Chondrocyte (in vitro differentiated cells): ENCODE measurements around the gene PTPRN2. TPM values are rescaled to one million over a fixed set of nuclear protein-coding genes. Genes with fewer than 3 reads are reported as not detected.

Experiments used
- DNase-seq: peaks from one replicate; pipeline ENCODE4 v3.0.0; 2021; ENCODE audit warnings: mixed read lengths, low spot score
- H3K27ac Mint-ChIP-seq: one replicate; pipeline ENCODE4 v1.8.0; 2021; ENCODE audit warnings: mild to moderate bottlenecking, moderate library complexity, mixed read lengths; ENCODE audit not compliant: unreplicated experiment
- H3K27me3 Mint-ChIP-seq: 2 replicates; pipeline ENCODE4 v1.8.0; 2021; ENCODE audit warnings: low read depth, mixed read lengths
- H3K36me3 Mint-ChIP-seq: 2 replicates; pipeline ENCODE4 v1.8.0; 2021; ENCODE audit warnings: low read depth, mixed read lengths
- H3K4me1 Mint-ChIP-seq: 2 replicates; pipeline ENCODE4 v1.8.0; 2021; ENCODE audit warnings: low read depth, mild to moderate bottlenecking, mixed read lengths
- H3K4me3 Mint-ChIP-seq: one replicate; pipeline ENCODE4 v1.8.0; 2021; ENCODE audit warnings: mild to moderate bottlenecking, moderate library complexity, mixed read lengths; ENCODE audit not compliant: unreplicated experiment
- H3K9me3 Mint-ChIP-seq: 2 replicates; pipeline ENCODE4 v1.8.0; 2021; ENCODE audit warnings: low read depth, mixed read lengths
- total RNA-seq: library from RNA; stranded (reverse); gene quantifications from 3 replicates; pipeline ENCODE4 v1.2.1, GENCODE V29; 2021
- TF ChIP-seq, protein P1 (sequence below): fragments of 200-600 bp; sonication (generic); IDR thresholded peaks from 2 replicates; pipeline ENCODE4 v1.5.0; 2021; ENCODE audit warnings: antibody characterized with exemption, mild to moderate bottlenecking, moderate library complexity

Gene PTPRN2
- total RNA-seq, 1 donor from 2014 or later = 0.30 TPM

DNA sequence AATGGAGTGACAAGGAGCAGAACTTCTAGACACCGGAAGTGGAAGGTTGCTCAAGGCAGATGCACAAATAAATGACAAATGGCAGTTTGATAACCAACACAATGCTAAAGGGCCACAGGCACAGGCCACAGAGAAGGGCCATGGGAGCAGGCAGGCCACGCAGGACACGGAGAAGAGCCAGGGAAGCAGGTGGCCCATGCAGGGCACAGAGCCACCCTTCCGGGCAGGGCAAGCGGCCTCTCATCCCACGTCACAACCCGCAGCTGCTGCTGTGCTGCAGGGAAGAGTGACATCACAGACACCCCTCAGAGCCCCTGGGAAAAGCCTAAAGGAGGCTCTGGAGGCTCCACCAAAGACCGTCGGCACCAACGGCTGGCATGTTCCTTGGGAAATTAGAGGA, 328.5 kb downstream of the PTPRN2 start:
- no peaks in the 10 kb centered on the region for H3K36me3 Mint-ChIP-seq
- DNase-seq = no peak
- no peak overlapping the region for H3K4me3 Mint-ChIP-seq
- peaks cover 32% of the 10 kb centered on the region for H3K9me3 Mint-ChIP-seq
- TF ChIP-seq, protein P1, sequence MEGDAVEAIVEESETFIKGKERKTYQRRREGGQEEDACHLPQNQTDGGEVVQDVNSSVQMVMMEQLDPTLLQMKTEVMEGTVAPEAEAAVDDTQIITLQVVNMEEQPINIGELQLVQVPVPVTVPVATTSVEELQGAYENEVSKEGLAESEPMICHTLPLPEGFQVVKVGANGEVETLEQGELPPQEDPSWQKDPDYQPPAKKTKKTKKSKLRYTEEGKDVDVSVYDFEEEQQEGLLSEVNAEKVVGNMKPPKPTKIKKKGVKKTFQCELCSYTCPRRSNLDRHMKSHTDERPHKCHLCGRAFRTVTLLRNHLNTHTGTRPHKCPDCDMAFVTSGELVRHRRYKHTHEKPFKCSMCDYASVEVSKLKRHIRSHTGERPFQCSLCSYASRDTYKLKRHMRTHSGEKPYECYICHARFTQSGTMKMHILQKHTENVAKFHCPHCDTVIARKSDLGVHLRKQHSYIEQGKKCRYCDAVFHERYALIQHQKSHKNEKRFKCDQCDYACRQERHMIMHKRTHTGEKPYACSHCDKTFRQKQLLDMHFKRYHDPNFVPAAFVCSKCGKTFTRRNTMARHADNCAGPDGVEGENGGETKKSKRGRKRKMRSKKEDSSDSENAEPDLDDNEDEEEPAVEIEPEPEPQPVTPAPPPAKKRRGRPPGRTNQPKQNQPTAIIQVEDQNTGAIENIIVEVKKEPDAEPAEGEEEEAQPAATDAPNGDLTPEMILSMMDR = no peak
- H3K27ac Mint-ChIP-seq = no peak overlapping the region
- no peaks in the 10 kb centered on the region for H3K27me3 Mint-ChIP-seq
- no peaks in the 10 kb centered on the region for H3K4me1 Mint-ChIP-seq

DNA sequence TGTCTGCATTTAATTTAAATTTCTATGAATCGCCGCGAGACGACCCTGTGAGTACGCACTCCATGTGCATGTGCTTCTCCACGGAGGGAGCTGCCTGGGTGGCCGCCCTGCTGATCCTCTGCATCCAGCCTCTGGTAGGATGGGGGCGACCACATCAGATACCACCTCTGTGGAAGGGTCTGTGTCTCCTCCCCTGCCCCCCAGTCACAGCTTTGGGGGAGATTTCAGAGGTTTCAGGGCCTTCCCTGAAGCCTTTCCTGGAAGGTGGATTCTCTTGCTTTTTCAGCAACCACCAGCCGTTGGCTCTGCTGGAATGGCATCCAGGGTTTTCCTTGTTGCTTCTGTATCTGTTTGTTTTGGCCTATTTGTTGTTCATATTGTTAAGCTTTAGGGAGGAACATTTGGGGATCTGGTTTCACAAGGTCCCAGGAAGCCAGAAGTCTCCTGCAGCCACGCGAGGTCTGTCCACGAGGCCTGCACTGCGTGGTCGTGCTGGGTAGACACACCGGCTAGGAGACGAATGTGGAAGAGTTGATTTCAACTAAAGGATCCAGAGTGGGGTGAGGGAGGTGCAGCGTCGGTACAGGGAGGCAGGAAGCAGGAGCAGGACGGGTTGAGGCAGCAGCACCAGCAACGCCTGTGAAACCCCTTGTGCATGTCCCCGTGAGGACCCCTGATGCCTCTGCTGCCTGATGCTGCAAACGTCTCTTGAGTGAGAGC, 329.1 kb downstream of the PTPRN2 start:
- no peaks in the 10 kb centered on the region for H3K4me1 Mint-ChIP-seq
- no peak overlapping the region for H3K27ac Mint-ChIP-seq
- no peaks in the 10 kb centered on the region for H3K36me3 Mint-ChIP-seq
- no peak overlapping the region for H3K4me3 Mint-ChIP-seq
- H3K27me3 Mint-ChIP-seq = no peaks in the 10 kb centered on the region
- TF ChIP-seq, protein P1 = no peak
- H3K9me3 Mint-ChIP-seq = peaks cover 32% of the 10 kb centered on the region
- no peak for DNase-seq

GRCh38 chr7:158257516-158258410, 329.9 kb downstream of the PTPRN2 start:
- Mint-ChIP-seq H3K9me3 (peaks cover 35% of the 10 kb centered on the region), H3K27ac (no peak overlapping the region), H3K27me3 (no peaks in the 10 kb centered on the region), H3K4me1 (no peaks in the 10 kb centered on the region), H3K36me3 (no peaks in the 10 kb centered on the region), H3K4me3 (no peak overlapping the region)
- no peak for DNase-seq
- TF ChIP-seq, protein P1 = no peak

DNA sequence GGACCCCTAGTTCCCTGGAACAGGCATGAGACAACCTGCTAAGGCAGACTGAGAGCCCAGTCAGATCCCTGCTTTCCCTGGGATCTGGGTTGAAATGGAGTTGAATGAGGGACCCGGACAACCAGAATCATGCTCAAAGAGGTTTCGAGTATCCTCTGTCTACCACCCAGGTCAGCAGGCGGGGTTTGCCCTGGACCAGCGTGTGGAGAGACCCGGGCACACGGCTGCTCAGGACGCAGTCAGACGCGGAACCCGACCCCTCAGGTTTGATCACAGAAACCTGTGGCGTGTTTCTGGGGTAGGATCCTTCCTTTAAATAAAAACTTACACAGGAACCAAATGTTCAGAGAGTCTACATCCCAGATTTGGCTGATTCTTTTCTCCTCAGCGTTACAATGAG, 330.6 kb downstream of the PTPRN2 start:
- no peaks in the 10 kb centered on the region for H3K4me1 Mint-ChIP-seq
- TF ChIP-seq, protein P1 = no peak
- H3K27me3 Mint-ChIP-seq = no peaks in the 10 kb centered on the region
- peaks cover 35% of the 10 kb centered on the region for H3K9me3 Mint-ChIP-seq
- no peaks in the 10 kb centered on the region for H3K36me3 Mint-ChIP-seq
- H3K4me3 Mint-ChIP-seq = no peak overlapping the region
- no peak overlapping the region for H3K27ac Mint-ChIP-seq
- DNase-seq = peak; percentile 74

- H3K4me3 Mint-ChIP-seq = no peak overlapping the region
- DNase-seq = peak; percentile 65
- no peak overlapping the region for H3K27ac Mint-ChIP-seq
- H3K9me3 Mint-ChIP-seq = peaks cover 35% of the 10 kb centered on the region
- TF ChIP-seq, protein P1 = no peak
- no peaks in the 10 kb centered on the region for H3K36me3 Mint-ChIP-seq
- no peaks in the 10 kb centered on the region for H3K27me3 Mint-ChIP-seq
- no peaks in the 10 kb centered on the region for H3K4me1 Mint-ChIP-seq
Measured at GRCh38 chr7:158256091-158256816, 331.4 kb downstream of the PTPRN2 start.
